Measurements from ENCODE around the gene MPV17L.
"Not testable (repeated sequence)": the region's sequence is repeated elsewhere in the genome, so short reads cannot be mapped to it uniquely, and the experiment has no call there.

MPV17L gene

DNA sequence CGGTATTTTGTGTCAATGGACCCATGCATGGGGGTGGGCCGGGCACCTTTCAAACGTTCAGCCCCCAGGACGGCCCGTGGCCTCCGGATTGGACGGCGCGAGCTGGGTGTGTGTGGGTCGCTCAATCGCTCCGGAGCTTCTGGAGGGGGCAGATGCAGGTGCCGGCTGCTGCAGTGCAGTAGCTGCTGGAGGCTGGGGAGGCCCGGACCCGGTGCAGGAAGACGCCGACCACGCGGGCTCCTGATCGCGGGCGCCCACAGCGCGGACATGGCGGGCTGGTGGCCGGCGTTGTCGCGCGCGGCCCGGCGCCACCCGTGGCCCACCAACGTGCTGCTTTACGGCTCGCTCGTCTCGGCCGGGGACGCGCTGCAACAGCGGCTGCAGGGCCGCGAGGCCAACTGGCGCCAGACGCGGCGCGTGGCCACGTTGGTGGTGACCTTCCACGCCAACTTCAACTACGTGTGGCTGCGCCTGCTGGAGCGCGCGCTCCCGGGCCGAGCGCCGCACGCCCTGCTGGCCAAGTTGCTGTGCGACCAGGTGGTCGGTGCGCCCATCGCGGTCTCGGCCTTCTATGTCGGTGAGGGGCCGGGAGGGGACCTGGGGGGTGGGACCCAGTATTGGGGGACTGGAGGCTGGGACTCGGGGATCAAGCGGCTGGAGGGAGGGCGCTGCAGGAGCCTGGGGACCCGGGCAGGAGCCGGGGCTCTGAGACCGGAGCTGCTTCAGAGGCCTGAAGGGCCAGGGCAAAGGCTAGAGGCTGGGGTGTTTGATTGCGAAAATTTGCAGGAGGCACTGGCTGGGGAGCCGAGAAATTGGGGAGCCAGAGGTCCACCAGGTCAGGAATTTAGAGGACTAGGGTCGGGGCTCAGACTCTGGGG, at the start of gene MPV17L:
MPV17L (plus strand) TSS at position 124 of the 878 bp plus-strand sequence; CDS start at position 268, 144 bp downstream.
- DNase-seq = not testable (repeated sequence)

DNA sequence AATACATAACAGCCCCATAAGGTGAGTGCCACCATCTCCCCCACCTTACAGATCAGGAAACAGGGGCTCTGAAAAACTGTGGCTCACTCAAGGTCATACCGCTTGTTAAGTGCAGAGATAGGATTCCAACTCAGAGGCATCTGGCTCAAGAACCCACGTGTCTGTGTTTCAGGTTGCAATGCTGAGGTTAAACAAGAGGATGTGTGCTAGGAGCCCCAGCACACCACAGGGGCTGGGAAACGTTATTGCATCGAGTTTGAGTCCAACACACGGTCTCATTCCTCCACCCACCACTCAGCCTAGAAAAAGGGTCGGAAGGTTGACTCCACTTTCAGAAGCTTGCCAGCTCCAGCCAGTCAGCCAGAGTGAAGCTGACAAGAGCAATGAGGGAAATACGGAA, 46.8 kb upstream of the MPV17L start:
- DNase-seq = not testable (repeated sequence)

DNA sequence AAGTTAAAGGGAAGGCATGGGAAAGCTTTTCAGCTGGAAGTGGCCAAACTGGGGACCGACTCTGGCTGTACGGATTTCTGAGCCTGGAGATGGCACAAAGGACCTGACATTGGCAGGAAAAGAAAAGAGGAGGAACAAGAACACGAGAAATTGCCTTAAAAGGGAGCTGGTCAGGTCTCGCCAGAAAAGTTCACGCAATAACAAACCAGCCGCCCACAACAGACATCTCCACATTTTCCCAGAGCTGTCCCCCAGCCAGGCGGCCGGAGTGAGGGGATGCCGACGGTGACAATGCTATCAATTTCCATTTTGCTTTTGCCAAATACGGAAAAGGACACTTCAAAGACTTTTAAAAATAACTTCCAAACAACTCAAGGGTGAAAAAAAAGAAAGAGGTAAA, 44.3 kb upstream of the MPV17L start:
- DNase-seq = not testable (repeated sequence)

DNA sequence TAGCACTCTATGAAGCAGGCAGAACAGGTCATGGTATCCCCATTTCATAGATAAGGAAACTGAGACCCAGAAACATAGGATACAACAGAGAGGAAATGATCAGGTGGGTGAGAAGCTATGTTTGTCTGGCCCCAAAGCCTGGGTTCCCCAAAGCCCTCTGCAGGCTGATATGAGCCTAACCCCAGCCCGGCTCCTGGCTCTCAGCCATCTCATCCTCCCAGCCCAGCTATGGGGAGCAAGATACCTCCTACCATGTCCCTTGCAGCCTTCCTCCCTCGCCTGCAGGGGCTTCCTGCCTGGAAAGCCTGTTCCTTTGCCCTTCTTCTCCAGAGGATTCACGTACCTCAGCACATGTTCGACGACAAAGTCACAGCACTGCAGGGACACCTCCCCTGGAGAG, 43.8 kb upstream of the MPV17L start:
- DNase-seq = not testable (repeated sequence)

DNA sequence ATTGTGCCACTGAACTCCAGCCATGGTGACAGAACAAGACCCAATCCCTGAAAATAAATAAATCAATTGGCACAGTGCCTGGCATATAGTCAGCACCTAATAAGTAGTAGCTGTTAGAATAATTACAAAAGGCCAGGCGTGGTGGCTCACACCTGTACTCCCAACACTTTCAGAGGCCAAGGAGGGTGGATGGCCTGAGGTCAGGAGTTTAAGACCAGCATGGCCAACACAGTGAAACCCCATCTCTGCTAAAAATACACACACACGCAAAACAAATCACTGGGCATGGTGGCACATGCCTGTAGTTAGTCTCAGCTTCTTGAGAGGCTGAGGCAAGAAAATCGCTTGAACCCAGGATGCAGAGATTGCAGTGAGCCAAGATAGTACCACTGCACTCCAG, 42.7 kb upstream of the MPV17L start:
- DNase-seq = not testable (repeated sequence)

DNA sequence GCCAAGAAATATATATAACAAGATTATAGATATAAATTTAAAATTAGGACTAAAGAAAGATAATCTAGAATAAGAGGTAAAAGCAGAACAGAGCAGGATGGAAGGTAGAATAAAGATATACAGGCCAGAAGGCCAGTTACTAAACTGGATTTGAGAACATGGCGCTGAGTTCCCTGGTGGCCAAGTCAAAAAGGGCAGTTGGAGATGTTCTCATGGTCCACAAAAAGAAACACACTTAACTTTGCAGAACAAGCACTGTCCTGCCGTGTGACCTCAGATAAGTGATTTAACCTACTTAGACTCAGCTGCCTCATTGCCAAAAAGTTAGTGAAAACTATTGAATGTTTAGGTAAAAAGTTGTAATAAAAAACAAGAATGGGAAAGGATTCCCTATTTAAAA, 40.7 kb upstream of the MPV17L start:
- DNase-seq = not testable (repeated sequence)

DNA sequence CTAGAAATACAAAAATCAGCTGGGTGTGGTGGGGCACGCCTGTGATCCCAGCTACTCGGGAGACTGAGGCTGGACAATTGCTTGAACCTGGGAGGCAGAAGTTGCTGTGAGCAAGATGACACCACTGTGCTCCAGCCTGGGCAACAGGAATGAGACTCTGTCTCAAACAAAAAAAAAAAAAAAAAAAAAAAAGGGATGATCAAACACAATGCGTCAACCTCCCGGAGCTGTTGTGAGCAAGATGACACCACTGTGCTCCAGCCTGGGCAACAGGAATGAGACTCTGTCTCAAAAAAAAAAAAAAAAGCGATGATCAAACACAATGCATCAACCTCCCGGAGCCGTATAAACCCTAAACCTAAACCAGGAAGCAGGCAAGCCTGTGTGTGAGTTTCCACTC, 38.1 kb upstream of the MPV17L start:
- not testable (repeated sequence) for DNase-seq

DNA sequence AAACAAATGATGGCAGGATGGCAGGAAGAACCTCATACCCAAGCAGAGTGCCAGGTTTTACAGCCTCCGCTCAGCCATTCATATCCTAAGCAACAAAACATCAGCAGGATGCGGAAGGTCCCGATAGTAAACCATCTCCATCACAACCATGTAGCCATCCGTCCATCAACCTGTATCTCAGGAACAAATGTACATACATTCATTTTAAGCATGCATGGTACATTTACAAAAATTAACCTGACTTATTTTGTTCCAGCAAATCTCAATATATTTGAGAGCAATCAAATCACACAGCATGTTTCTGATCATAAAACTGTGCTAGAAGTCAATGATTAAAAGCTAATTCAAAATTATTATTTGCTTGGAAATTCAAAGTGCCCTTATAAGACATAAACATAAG, 17.4 kb upstream of the MPV17L start, which contains the start of gene NPIPA5:
NPIPA5 (minus strand) TSS at position 101 of the 400 bp plus-strand sequence; CDS start at position 101, 0 bp downstream.
- not testable (repeated sequence) for DNase-seq

DNA sequence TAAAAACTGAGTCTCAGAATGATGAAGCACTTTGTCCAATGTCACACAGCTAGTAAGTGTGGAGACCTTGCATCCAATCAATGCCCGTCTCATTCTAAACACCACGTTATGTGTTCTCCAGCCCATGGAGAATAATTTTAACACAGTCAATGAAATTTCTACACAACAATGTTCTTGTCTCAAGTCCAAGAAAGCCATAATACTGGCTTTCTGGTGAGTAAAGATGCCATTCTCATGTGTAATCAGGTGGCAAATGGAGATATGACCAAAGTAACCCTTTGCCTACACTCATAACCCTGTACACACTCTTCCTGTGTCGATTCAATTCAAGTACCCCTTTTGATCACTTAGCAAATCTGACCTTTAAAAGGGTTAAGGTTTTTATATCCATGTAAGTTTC, 12.7 kb upstream of the MPV17L start:
- not testable (repeated sequence) for DNase-seq

DNA sequence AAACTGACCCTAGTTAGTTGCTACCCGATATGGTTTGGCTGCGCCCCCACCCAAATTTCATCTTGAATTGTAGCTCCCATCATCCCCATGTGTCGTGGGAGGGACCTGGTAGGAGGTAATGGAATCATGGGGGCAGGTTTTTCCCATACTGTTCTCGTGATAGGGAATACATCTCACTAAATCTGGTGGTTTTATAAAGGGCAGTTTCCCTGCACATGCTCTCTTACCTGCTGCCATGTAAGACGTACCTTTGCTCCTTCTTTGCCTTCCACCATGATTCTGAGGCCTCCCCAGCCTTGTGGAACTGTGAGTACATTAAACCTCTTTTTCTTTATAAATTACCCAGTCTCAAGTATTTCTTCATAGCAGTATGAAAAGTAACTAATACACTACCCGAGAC, 7.5 kb upstream of the MPV17L start:
- not testable (repeated sequence) for DNase-seq

DNA sequence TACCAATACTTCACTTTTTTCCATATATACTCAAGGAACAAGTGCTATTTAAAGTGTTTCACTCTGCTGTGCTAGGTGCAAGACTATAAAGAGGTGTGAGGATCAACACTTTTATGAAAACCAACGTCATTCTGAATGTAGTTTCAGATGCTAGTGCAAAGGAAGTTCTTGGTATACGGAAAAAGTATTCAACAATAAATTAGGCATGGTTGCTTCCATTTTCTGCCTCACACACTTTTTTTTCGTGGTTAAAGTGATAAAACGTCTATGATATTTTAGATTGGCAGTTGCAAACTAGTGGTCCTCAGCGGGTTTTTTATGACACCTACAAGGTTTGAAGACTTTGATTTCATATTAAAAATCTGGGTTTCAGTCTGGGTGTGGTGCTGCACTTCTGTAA, 5.6 kb upstream of the MPV17L start:
- not testable (repeated sequence) for DNase-seq

DNA sequence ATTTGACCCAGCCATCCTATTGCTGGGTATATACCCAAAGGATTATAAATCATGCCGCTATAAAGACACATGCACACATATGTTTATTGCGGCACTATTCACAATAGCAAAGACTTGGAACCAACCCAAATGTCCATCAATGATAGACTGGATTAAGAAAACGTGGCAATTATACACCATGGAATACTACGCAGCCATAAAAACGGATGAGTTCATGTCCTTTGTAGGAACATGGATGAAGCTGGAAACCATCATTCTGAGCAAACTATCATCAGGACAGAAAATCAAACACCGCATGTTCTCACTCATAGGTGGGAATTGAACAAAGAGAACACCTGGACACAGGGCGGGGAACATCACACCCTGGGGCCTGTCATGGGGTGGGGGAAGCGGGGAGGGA, 2.5 kb upstream of the MPV17L start:
- DNase-seq = not testable (repeated sequence)

DNA sequence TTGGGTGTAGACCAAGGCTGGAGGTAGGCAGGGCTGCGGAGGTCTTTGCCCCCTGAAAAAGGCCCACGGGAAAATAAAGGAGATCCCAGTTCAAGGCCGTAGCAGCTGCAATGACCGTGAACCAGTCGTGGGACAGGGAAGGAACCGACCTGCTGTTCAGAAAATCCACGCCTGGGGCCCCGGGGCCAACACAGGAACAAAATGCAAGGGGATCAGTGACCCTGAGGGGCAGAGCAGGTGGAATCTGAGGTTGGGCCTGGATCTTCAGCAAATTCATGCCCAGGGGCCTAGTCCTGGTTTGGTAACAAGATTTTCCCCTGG, 915 bp downstream of the MPV17L start:
- DNase-seq = not testable (repeated sequence)

DNA sequence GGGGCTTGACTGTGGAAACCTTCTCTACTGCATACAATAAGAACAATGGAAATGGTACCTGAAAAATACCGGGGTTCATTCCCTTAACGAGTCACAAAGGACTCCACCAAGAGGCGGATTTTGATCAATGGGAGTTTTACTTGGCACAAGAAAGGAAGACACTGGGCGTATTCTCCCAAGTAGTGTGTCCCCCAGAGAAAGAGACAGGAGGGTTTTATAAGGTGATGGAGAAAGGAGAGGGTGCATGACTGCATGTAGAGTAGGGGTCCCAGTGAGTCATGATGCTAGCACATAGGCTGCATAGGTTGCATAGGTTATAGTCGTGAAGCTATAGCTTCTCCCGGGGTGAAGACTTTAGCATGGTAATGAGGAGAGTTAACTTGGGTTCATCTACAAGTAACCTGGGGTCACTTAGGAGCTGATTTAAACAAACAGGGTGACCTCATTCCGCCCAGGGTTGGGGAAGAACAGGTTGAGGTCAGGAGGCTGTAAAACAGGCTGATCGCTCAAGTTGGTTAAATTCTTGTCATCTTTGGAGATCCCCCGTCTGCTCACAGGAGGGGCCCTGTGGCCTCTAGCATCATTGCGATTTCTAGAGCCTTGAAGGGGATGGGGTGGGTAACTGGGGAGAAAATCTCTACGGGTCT, 1.5 kb downstream of the MPV17L start:
- no peak for DNase-seq

DNA sequence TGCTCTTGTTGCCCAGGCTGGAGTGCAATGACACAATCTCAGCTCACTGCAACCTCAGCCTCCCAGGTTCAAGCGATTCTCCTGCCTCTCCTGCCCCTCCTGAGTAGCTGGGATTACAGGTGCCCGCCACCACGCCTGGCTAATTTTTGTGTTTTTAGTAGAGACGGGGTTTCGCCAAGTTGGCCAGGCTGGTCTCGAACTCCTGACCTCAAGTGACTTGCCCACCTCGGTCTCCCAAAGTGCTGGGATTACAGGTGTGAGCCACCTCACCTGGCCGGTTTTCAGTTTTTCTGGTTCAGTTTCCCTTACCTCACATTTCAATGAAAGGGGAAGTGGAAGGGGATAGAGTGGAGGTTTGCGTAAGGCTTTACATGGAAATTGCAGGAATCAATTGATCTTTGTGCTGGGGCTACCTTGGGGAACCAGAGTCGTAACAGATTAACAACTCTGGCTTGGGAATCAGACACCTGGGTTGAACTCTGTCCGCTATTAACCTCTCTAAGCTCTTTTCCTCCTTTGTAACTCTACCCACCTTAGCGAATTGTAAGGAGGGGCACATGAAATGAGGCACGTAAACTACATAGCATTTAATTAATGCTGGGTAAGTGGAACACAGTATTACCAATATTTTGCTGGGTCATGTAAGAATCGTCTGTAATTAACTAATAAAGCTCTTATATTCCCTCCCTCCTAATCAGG, 3.2 kb downstream of the MPV17L start:
- no peak for DNase-seq

DNA sequence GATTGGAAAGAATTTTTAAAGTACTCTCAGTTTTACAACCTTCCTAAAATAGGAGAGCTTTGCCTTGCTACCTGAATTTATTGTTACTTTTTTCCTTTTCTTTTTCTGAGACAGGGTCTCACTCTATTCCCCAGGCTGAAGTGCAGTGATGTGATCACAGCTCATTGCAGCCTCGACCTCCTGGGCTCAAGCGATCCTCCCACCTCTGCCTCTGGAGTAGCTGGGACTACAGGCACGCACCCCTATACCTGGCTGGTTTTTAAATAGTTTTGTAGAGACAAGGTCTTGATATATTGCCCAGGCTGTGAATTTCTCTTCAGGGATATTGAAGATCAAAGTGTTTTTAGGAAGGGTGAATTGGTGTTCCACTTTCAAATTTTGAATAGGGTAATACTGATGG, 3.8 kb downstream of the MPV17L start:
- no peak for DNase-seq

DNA sequence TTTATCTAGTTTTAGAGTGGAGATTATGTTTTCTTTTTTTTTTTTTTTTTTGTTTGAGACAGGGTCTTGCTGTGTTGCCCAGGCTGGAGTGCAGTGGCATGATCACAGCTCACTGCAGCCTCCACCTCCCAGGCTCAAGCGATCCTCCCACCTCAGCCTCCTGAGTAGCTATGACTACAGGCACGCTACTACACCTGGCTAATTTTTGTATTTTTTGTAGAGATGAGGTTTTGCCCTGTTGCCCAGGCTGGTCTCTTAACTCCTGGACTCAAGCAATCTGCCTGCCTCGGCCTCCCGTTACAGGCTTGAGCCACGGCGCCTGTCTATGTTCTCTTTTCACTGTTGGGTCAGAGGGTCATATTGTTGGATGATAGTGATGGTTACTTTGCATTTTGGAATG, 4.8 kb downstream of the MPV17L start:
- DNase-seq = not testable (repeated sequence)

DNA sequence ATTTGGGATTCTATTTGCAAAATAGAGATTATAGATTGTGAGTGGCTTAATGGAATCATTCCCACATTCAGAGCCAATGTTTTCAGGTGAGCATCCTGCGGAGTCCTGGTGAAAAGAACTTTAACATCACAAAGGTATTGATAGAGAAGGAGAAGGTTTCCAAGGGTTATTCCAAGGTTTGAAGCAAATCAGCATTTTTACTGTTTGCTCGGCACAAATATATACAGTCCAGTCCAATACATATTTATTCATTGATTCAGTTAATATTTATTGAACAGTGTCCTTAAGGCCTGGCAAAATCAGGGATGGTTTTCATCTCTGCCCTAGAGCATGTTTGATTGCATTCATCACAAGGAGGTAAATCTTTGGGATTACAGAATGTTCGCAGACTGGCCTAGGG, 6.4 kb downstream of the MPV17L start:
- DNase-seq = no peak

DNA sequence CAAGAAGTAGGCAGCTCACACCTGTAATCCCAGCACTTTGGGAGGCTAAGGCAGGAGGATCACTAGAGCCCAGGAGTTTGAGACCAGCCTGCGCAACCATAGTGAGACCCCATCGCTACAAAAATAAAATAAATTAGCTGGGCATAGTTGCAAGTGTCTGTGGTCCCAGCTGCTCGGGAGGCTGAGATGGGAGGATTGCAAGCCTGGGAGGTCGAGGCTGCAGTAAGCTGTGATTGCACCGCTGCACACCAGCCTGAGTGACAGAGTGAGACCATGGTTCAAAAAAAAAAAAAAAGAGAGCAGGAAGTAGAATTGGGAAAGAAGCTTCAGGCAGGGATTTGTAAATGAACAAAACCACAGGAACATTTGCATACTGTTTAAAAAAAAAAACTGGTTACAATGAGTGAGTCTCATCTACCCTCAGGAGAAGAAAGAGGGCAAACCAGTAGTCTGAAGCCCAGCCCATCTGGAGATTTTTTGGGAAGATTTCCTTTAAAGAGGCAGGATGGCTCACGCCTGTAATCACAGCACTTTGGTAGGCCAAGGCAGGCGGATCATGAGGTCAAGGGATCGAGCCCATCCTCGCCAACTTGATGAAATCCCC, 7.9 kb downstream of the MPV17L start:
- no peak for DNase-seq

DNA sequence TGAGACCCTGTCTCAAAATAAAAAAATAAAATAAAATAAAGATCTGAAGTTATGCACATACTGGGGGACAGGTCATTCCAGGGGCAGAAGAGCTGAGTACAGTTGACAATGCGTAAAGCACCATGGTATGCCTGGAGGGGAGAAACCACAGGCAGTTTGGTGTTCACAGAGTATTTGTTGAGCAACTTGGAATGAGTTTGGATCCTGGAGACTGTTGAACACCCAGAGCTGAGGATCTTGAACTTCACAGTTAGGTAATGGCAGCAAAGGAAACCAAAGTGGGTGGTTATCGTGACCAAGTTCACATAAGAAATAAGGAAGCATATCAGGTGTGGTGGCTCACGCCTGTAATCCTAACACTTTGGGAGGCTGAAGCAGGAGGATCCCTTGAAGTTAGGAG, 8.5 kb downstream of the MPV17L start:
- DNase-seq = not testable (repeated sequence)

DNA sequence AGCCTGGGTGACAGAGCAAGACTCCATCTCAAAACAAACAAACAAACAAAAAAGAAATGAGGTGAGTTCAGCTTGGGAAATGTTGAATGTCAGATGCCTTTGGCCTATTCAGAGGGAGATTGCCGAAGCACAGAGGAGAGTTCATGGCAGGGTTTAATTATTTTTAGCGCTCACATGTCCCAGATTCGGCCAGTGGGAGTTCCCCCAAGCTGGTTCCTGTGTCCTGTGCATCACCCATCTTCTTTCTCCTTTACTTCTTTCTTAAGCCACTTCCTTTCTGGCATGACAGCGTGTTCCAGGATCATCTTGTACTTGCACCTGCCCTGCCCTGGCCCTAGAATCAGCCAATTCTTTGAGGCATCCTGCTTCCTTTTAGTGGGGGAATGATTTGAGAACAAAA, 9.2 kb downstream of the MPV17L start:
- no peak for DNase-seq

DNA sequence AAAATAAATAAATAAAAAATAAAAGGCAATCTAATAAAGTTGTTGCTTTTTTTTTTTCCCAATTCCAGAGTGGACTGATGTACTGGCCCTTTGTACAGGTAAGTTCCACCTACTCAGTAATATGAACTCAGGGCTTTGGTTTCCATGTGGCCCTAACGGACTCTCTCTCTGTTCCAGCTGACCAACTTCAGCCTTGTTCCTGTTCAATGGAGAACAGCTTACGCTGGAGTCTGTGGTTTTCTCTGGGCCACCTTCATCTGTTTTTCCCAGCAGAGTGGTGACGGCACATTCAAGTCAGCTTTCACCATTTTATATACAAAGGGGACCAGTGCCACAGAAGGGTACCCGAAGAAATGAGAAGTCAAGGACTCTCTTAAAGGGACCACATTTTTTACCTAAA, 12.2 kb downstream of the MPV17L start:
- DNase-seq = not testable (repeated sequence)

DNA sequence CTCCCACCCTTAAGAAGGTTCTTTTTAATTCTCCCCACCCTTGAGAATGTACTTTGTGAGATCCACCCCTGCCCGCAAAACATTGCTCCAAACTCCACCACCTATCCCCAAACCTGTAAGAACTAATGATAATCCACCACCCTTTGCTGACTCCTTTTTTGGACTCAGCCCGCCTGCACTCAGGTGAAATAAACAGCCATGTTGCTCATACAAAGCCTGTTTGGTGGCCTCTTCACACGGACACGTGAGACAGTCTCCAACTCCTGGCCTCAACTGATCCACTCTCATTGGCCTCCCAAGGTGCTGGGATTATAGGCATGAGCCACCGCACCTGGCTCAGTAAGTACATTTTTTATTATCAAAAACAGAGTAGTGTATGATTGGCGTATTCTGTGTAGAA, 13.9 kb downstream of the MPV17L start:
- DNase-seq = not testable (repeated sequence)
